22Rv1 (cell line): ENCODE results near the gene AGTRAP.

Experiments
- CTCF ChIP-seq: fragments of 450-650 bp; IDR thresholded peaks from 2 replicates; pipeline ENCODE4 v1.5.1; 2017; ENCODE audit warnings: mild to moderate bottlenecking
- ZFX ChIP-seq: fragments of 450-650 bp; IDR thresholded peaks from 2 replicates; pipeline ENCODE4 v1.6.1; 2017; ENCODE audit warnings: antibody characterized with exemption, borderline replicate concordance

GRCh38 chr1:11728126-11728806, 7.7 kb upstream of the AGTRAP start:
- TF ChIP-seq CTCF: no peak
- TF ChIP-seq ZFX: no peak
